ENCODE data around the gene TGFA. TPM values are rescaled to one million over a fixed set of nuclear protein-coding genes. Genes with fewer than 3 reads are reported as not detected.

Gene TGFA
- total RNA-seq, 1 donor = not detected

DNA sequence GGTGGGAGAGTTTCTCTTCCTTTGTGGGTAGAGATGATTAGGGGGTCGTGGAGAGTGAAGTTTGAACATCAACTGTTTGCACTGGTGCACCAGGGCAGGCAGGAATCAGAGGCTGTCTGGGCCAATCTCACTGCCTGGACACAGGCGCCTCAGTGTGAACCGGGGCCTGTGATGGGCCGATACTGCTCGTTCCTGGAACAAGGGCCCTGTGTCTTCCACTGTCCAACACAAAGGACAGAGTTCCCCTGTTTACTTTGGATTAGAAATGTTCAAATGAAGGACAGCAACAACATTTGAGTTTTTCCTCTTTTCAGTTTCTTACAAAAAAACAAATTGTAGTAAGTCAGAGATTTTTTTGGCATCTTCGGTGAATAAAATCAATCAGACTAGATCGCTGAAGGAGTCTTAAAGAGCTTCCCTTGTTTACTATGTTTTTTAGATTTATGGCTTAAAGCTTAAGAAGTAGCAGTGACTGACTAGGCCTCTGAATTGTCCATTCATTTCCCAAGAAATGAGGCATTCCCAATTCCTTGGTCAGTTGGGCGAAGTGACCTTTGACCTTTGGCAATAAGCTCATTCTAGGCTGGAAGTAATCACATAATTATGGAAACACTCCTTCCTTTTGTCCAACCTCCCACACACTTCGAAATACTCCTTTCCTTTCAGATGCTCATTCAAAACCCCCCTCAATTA lies 11.6 kb upstream of the TGFA start:
- DNase-seq (ENCODE audit: low read depth) = no peak
- TF ChIP-seq, protein P1, sequence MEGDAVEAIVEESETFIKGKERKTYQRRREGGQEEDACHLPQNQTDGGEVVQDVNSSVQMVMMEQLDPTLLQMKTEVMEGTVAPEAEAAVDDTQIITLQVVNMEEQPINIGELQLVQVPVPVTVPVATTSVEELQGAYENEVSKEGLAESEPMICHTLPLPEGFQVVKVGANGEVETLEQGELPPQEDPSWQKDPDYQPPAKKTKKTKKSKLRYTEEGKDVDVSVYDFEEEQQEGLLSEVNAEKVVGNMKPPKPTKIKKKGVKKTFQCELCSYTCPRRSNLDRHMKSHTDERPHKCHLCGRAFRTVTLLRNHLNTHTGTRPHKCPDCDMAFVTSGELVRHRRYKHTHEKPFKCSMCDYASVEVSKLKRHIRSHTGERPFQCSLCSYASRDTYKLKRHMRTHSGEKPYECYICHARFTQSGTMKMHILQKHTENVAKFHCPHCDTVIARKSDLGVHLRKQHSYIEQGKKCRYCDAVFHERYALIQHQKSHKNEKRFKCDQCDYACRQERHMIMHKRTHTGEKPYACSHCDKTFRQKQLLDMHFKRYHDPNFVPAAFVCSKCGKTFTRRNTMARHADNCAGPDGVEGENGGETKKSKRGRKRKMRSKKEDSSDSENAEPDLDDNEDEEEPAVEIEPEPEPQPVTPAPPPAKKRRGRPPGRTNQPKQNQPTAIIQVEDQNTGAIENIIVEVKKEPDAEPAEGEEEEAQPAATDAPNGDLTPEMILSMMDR (IDR thresholded peaks at IDR 0.05; ENCODE audit: insufficient read depth, low read depth, low read length) = no peak
- H3K4me3 ChIP-seq (ENCODE audit: low read depth, low read length) = no peak overlapping the region

DNA sequence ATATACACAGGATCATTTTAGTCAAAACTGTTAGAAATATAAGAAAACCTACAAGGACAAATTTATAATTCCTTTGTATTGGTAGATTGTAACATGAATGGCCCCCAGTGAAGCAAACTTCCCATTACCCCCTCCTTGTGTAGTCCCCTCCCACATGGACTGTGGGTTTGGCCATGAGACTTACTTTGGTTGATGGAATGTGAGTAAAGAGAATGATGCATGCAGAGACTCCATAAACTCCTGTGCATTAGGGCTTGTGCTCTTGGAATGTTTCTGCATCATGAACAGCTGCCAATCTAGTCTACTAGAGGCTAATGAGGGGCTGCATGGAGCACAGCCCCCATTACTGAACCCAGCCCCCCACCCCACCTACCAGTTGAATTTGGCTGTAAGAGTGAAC lies 8.3 kb upstream of the TGFA start:
- DNase-seq (ENCODE audit: low read depth) = no peak
- TF ChIP-seq, protein P1 (IDR thresholded peaks at IDR 0.05; ENCODE audit: insufficient read depth, low read depth, low read length) = no peak
- no peak overlapping the region for H3K4me3 ChIP-seq (ENCODE audit: low read depth, low read length)

DNA sequence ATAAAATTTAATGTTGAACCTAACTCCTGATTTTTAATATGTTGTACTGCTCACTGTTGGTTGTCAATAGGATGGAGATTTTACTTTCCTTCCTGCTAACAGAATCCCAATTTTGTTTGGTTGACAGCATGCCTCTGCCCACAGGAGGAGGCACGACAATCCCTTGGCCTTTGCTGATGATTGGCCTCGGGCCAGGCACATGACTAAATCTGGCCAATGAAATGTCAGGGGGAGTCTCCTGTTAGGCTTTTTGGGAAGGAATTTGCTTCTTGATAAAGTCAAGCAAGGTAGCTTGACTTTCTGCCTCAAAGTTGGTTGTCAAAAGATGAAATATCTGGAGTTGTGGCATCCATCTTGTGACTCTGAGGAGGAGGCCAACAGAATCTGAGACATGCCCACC lies 6.8 kb upstream of the TGFA start:
- H3K4me3 ChIP-seq (ENCODE audit: low read depth, low read length) = no peak overlapping the region
- TF ChIP-seq, protein P1 (IDR thresholded peaks at IDR 0.05; ENCODE audit: insufficient read depth, low read depth, low read length) = no peak
- no peak for DNase-seq (ENCODE audit: low read depth)

DNA sequence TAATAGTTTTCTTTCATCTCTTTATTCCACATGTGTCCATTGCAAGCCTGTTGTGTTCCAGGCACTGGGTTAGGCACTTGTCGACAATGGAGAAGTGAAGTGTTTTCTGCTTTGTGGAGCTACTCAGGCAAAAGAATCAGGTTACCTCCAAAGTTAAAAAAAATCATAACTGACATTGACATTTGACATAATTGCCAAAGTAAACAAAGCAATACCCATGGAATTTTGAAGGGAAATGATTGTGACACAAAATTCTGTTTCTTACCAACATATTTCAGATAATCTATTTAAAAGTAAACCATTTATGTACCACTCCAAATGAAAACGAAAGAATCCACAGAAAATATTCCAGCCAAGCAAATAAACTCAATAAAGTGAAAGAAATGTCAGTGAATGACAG lies 6.4 kb upstream of the TGFA start:
- TF ChIP-seq, protein P1 (IDR thresholded peaks at IDR 0.05; ENCODE audit: insufficient read depth, low read depth, low read length) = no peak
- no peak overlapping the region for H3K4me3 ChIP-seq (ENCODE audit: low read depth, low read length)
- no peak for DNase-seq (ENCODE audit: low read depth)

DNA sequence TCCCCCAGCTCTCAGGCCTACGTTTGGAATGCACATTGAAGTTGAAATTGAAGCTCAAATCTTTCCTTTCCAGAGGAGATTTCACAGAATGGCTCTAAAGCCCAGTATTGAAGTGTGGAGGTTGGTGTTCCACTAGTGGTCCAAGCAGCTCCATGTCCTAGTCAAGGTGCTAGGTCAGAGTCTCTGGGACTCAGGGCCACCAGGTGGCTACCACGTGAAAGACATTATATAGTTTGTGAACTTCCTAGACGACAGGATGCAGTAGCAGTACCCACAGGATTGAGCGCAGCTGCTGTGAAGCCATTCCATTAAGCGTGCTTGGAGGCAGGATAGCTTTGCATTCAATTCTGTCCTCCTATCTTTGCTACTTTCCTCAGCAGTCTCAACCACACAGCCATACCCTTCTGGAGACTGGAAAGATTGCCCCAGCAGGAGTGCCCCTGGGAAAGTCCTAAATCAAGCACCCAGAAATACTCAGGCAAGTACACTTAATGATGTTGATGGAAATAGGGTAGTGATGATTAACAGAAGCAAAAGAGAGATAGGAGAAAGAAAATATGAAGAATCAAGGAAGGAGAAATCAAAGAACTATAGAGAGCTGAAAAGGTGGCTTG lies 4.7 kb upstream of the TGFA start:
- H3K4me3 ChIP-seq (ENCODE audit: low read depth, low read length) = no peak overlapping the region
- TF ChIP-seq, protein P1 (IDR thresholded peaks at IDR 0.05; ENCODE audit: insufficient read depth, low read depth, low read length) = no peak
- no peak for DNase-seq (ENCODE audit: low read depth)

DNA sequence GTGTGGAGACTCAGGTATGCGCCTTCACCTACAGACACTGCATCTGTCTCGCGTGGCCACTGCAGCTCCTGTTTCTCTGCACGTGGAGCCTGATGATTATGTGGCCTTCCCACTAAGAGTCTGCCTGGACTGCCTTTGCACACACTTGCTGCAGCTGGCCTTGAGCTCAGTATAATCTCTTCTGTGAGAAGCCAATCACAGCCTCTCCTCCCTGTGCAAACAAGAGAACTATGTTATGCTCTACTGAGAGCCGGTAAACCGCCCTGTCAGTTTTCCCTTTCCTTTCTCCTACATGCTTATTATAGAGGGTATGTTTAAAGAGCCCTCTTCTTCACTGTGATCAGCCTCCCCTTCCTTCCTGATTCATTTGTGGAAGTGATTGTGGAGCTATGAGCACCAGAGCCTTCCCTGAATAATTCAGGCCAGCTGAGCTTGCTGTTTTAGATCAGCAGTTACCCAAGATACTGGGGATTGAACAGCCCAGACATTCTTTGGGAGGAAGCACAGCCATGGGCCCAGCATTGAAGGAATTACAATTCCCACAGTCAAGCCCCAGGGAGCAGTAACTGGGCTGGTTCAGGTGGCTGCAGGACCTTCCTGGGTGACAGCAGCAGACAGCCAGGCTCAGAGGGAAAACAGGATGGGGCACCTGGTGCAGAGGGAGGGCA lies 3.7 kb upstream of the TGFA start:
- H3K4me3 ChIP-seq (ENCODE audit: low read depth, low read length) = no peak overlapping the region
- DNase-seq (ENCODE audit: low read depth) = no peak
- TF ChIP-seq, protein P1 (IDR thresholded peaks at IDR 0.05; ENCODE audit: insufficient read depth, low read depth, low read length) = no peak

All from fibroblast of villous mesenchyme (primary cell).